Testis (tissue), 3 donors: ENCODE data around the gene PRKCD. TPM values are rescaled to one million over a fixed set of nuclear protein-coding genes. Genes with fewer than 3 reads are reported as not detected.

Experiments used
- DNase-seq: peaks from one replicate; pipeline ENCODE4 v3.0.0-alpha.2; 2019
- H3K27ac ChIP-seq, 2 donors: fragments of 200-600 bp; sonication (generic); one replicate each; pipeline ENCODE4 v1.5.1; 2019
- H3K27me3 ChIP-seq: fragments of 200-600 bp; sonication (generic); one replicate; pipeline ENCODE4 v1.5.1; 2019
- H3K36me3 ChIP-seq: fragments of 200-600 bp; sonication (generic); one replicate; pipeline ENCODE4 v1.5.1; 2017; ENCODE audit warnings: low read depth; ENCODE audit errors: missing control alignments
- H3K4me1 ChIP-seq: fragments of 200-600 bp; sonication (generic); one replicate; pipeline ENCODE4 v1.5.1; 2019
- H3K4me3 ChIP-seq, 2 donors: fragments of 200-600 bp; sonication (generic); one replicate each; pipeline ENCODE4 v1.5.1; 2017 to 2019
- H3K9me3 ChIP-seq: fragments of 200-600 bp; sonication (generic); one replicate; pipeline ENCODE4 v1.5.1; 2017
- CTCF ChIP-seq, 3 experiments: fragments of 450-650 bp in 2 of 3; fragments of 200-600 bp in 1 of 3; sonication (generic) in 1 of 3; IDR thresholded peaks; one replicate each; pipeline ENCODE4 v1.5.1; 2016 to 2019; ENCODE audit warnings: antibody characterized with exemption in 3 of 3, mild to moderate bottlenecking in 2 of 3, moderate library complexity in 1 of 3
- POLR2A ChIP-seq: fragments of 450-650 bp; IDR thresholded peaks from one replicate; pipeline ENCODE4 v1.6.1; 2017; ENCODE audit warnings: antibody characterized with exemption, mild to moderate bottlenecking, moderate library complexity
- WGBS, 2 donors: methylation state at CpG; one replicate each; pipeline ENCODE4 v1.1.5; 2018; 5-methylcytosine and 5-hydroxymethylcytosine counted together
- intact Hi-C: fragments of 100-400 bp; cut with DNase I; formaldehyde crosslinking; loops from one replicate; pipeline ENCODE4 v1.15.1; 2023; ENCODE audit warnings: low total_unique reads
- polyA plus RNA-seq: library from polyadenylated mRNA; stranded (reverse); fragments of 350-450 nt; fragmentation: Illumina TruSeq; extraction: RNeasy Lipid Tissue Mini Kit (QIAGEN cat#74804); gene quantifications from one replicate; pipeline ENCODE4 v1.2.3, GENCODE V29; 2014; ENCODE audit warnings: low read depth, low replicate concordance; ENCODE audit not compliant: insufficient read depth
- total RNA-seq, 2 donors: library from RNA; depleted of rRNA; stranded (reverse); fragments of >200 nt; gene quantifications; one replicate each; pipeline ENCODE4 v1.2.3, GENCODE V29; 2016

PRKCD gene
- total and polyA plus RNA-seq, 3 donors from 2014 or later: 36.3 to 44.5 (median 42.3) TPM

- H3K36me3 ChIP-seq: no peaks in the 10 kb centered on the region
Observed at GRCh38 chr3:53189276-53189675, 28.3 kb downstream of the PRKCD start.

GRCh38 chr3:53190659-53191058 lies 29.6 kb downstream of the PRKCD start:
- H3K4me1 ChIP-seq: no peaks in the 10 kb centered on the region
- H3K4me3 ChIP-seq: no peak overlapping the region
- no peak for DNase-seq
- H3K9me3 ChIP-seq: no peaks in the 10 kb centered on the region
- H3K27ac ChIP-seq: no peak overlapping the region
- H3K27me3 ChIP-seq: no peaks in the 10 kb centered on the region
- intact Hi-C loops: no loop called here
- 81 to 84% methylated on average over 3 of the region's 3 CpGs for whole genome bisulfite sequencing, 2 donors
- H3K36me3 ChIP-seq: no peaks in the 10 kb centered on the region
- TF ChIP-seq POLR2A (no peak), CTCF (IDR thresholded peaks at IDR 0.05) (no peak)

More at GRCh38 chr3:53189276-53189675, 28.3 kb downstream of the PRKCD start:
- no peak for DNase-seq
- no peak overlapping the region for H3K27ac ChIP-seq
- H3K27me3 ChIP-seq: no peaks in the 10 kb centered on the region
- H3K9me3 ChIP-seq: no peaks in the 10 kb centered on the region
- intact Hi-C loops: no loop called here
- TF ChIP-seq POLR2A (no peak), CTCF (IDR thresholded peaks at IDR 0.05) (no peak)
- H3K4me1 ChIP-seq: no peaks in the 10 kb centered on the region
- 82 to 84% methylated on average over 3 of the region's 3 CpGs for WGBS, 2 donors
- H3K4me3 ChIP-seq: no peak overlapping the region

GRCh38 chr3:53191836-53192480 lies 30.9 kb downstream of the PRKCD start:
- intact Hi-C loops: no loop called here
- Histone ChIP-seq H3K27ac (no peak overlapping the region), H3K36me3 (no peaks in the 10 kb centered on the region), H3K4me1 (peaks cover 6% of the 10 kb centered on the region), H3K9me3 (no peaks in the 10 kb centered on the region), H3K27me3 (no peaks in the 10 kb centered on the region), H3K4me3 (no peak overlapping the region)
- TF ChIP-seq CTCF (IDR thresholded peaks at IDR 0.05) (no peak), POLR2A (no peak)
- no peak for DNase-seq
- 79 to 85% methylated on average over 16 of the region's 16 CpGs for WGBS, 2 donors

- TF ChIP-seq CTCF (IDR thresholded peaks at IDR 0.05) (no peak), POLR2A (no peak)
- Histone ChIP-seq H3K36me3 (no peaks in the 10 kb centered on the region), H3K4me1 (peaks cover 6% of the 10 kb centered on the region), H3K27ac (no peak overlapping the region), H3K9me3 (no peaks in the 10 kb centered on the region), H3K27me3 (no peaks in the 10 kb centered on the region), H3K4me3 (no peak overlapping the region)
- no peak for DNase-seq
- 50 to 57% methylated on average over 3 of the region's 3 CpGs for WGBS, 2 donors
- intact Hi-C loops: no loop called here
Observed at GRCh38 chr3:53192608-53193007, 31.6 kb downstream of the PRKCD start.
